Smooth muscle cell (in vitro differentiated cells): ENCODE measurements around the gene RAPGEF1. TPM values are rescaled to one million over a fixed set of nuclear protein-coding genes. Genes with fewer than 3 reads are reported as not detected.
"Not testable (repeated sequence)": the region's sequence is repeated elsewhere in the genome, so short reads cannot be mapped to it uniquely, and the experiment has no call there.

Source experiments
- DNase-seq: peaks from one replicate; lab custom pipeline; 2025; ENCODE audit not compliant: unreplicated experiment; lab: John Stamatoyannopoulos, UW
- H2AFZ ChIP-seq: fragments of 200-600 bp; sonication (generic); 2 replicates; pipeline ENCODE4 v1.6.0; 2016; ENCODE audit warnings: antibody characterized with exemption, low read depth, mild to moderate bottlenecking
- H3F3A ChIP-seq: fragments of 200-600 bp; sonication (generic); 2 replicates; pipeline ENCODE4 v1.6.0; 2017; ENCODE audit warnings: antibody characterized with exemption, low read depth
- H3K27ac ChIP-seq: fragments of 200-600 bp; sonication (generic); 2 replicates; pipeline ENCODE4 v1.5.1; 2016; ENCODE audit warnings: low read depth, mild to moderate bottlenecking
- H3K27me3 ChIP-seq: fragments of 200-600 bp; sonication (generic); 2 replicates; pipeline ENCODE4 v1.6.1; 2016; ENCODE audit warnings: low read depth, mild to moderate bottlenecking
- H3K36me3 ChIP-seq: fragments of 200-600 bp; sonication (generic); 2 replicates; pipeline ENCODE4 v1.5.1; 2016; ENCODE audit warnings: low read depth
- H3K4me1 ChIP-seq: fragments of 200-600 bp; sonication (generic); 2 replicates; pipeline ENCODE4 v1.5.1; 2016; ENCODE audit warnings: low read depth
- H3K4me2 ChIP-seq: fragments of 200-600 bp; sonication (generic); 2 replicates; pipeline ENCODE4 v1.6.0; 2016; ENCODE audit warnings: mild to moderate bottlenecking
- H3K4me3 ChIP-seq: fragments of 200-600 bp; sonication (generic); 2 replicates; pipeline ENCODE4 v1.5.1; 2016; ENCODE audit warnings: mild to moderate bottlenecking
- H3K79me2 ChIP-seq: fragments of 200-600 bp; sonication (generic); 2 replicates; pipeline ENCODE4 v1.6.0; 2016; ENCODE audit warnings: low read depth, mild to moderate bottlenecking
- H3K9ac ChIP-seq: fragments of 200-600 bp; sonication (generic); 2 replicates; pipeline ENCODE4 v1.6.0; 2016; ENCODE audit warnings: low read depth
- H3K9me3 ChIP-seq: fragments of 200-600 bp; sonication (generic); replicated peaks from 2 replicates; pipeline ENCODE4 v1.5.1; 2016; ENCODE audit warnings: low read depth
- H4K20me1 ChIP-seq: fragments of 200-600 bp; sonication (generic); 2 replicates; pipeline ENCODE4 v1.6.0; 2016; ENCODE audit warnings: low read depth
- WGBS: methylation state at CpG from one replicate; pipeline ENCODE4 v1.1.7; 2016; ENCODE audit warnings: low lambda C conversion rate; 5-methylcytosine and 5-hydroxymethylcytosine counted together
- polyA plus RNA-seq: library from polyadenylated mRNA; unstranded; fragments of >200 nt; fragmentation: Nextera tagmentation; extraction: Ambion mirVana; gene quantifications from 2 replicates; pipeline ENCODE4 v1.2.1, GENCODE V29; 2016
- total RNA-seq: library from RNA; depleted of rRNA; stranded (reverse); fragments of >200 nt; gene quantifications from 2 replicates; pipeline ENCODE4 v1.2.3, GENCODE V29; 2014
- TF ChIP-seq, protein P1 (sequence below): fragments of 200-600 bp; sonication (generic); IDR thresholded peaks from 2 replicates; pipeline ENCODE4 v1.5.1; 2017; ENCODE audit warnings: borderline replicate concordance, mild to moderate bottlenecking, antibody characterized with exemption; ENCODE audit not compliant: insufficient read depth, poor library complexity, severe bottlenecking

Gene RAPGEF1
- total and polyA plus RNA-seq, 2 experiments from 2014 or later: 16.4 to 17.8 TPM

DNA sequence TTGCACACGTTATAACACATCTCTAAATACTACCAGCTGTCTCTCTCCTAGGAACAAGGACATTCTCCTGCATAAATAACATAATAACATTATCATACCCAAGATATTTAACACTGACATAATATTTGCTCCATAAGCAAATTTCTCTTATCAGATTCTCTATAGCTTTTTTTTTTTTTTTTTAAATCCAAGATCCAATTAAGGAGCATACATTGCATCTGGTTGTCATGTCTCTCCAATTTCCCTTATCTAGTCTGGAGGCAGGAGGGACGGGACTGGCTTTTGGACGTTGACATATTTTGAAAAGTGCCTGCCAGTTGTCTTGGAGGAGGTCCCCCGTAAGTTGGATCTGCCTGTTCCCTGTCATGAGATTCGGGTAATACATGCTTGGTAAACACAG, 76.6 kb downstream of the RAPGEF1 start:
- Histone ChIP-seq H3K4me3 (no peak overlapping the region), H3K36me3 (no peaks in the 10 kb centered on the region), H3K4me2 (no peak overlapping the region), H3K27ac (no peak overlapping the region), H3K9ac (no peak overlapping the region), H4K20me1 (peaks cover 31% of the 10 kb centered on the region), H3K4me1 (peaks cover 5% of the 10 kb centered on the region), H3K79me2 (peaks cover 41% of the 10 kb centered on the region), H3F3A (peaks cover under 1% of the 10 kb centered on the region), H2AFZ (no peak overlapping the region), H3K27me3 (no peaks in the 10 kb centered on the region), H3K9me3 (no peaks in the 10 kb centered on the region)
- WGBS: 81% methylated on average over 5 of the region's 5 CpGs
- no peak for DNase-seq
- TF ChIP-seq, protein P1, sequence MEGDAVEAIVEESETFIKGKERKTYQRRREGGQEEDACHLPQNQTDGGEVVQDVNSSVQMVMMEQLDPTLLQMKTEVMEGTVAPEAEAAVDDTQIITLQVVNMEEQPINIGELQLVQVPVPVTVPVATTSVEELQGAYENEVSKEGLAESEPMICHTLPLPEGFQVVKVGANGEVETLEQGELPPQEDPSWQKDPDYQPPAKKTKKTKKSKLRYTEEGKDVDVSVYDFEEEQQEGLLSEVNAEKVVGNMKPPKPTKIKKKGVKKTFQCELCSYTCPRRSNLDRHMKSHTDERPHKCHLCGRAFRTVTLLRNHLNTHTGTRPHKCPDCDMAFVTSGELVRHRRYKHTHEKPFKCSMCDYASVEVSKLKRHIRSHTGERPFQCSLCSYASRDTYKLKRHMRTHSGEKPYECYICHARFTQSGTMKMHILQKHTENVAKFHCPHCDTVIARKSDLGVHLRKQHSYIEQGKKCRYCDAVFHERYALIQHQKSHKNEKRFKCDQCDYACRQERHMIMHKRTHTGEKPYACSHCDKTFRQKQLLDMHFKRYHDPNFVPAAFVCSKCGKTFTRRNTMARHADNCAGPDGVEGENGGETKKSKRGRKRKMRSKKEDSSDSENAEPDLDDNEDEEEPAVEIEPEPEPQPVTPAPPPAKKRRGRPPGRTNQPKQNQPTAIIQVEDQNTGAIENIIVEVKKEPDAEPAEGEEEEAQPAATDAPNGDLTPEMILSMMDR: no peak

DNA sequence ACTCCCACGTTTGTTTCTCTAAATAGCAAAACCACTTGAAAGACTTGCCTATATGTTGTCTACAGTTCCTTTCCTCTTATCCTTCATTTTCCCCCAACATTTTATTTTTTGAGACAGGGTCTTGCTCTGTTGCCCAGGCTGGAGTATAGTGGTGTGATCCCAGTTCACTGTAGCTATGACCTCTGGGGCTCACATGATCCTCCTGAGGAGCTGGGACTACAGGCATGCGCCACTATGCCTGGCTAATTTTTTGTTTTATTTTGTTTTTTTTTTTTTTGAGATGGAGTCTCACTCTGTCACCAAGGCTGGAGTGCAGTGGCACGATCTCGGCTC, 77.6 kb downstream of the RAPGEF1 start:
- H3K4me3 ChIP-seq, H3K27me3 ChIP-seq, H3K36me3 ChIP-seq, H3K27ac ChIP-seq, H3K4me1 ChIP-seq, H3K9me3 ChIP-seq, DNase-seq, H2AFZ ChIP-seq, H3K9ac ChIP-seq, H3F3A ChIP-seq: not testable (repeated sequence)
- Histone ChIP-seq H4K20me1 (peaks cover 30% of the 10 kb centered on the region), H3K79me2 (peaks cover 41% of the 10 kb centered on the region), H3K4me2 (peak overlapping the region; percentile 17)
- 61% methylated on average over 4 of the region's 4 CpGs for WGBS

DNA sequence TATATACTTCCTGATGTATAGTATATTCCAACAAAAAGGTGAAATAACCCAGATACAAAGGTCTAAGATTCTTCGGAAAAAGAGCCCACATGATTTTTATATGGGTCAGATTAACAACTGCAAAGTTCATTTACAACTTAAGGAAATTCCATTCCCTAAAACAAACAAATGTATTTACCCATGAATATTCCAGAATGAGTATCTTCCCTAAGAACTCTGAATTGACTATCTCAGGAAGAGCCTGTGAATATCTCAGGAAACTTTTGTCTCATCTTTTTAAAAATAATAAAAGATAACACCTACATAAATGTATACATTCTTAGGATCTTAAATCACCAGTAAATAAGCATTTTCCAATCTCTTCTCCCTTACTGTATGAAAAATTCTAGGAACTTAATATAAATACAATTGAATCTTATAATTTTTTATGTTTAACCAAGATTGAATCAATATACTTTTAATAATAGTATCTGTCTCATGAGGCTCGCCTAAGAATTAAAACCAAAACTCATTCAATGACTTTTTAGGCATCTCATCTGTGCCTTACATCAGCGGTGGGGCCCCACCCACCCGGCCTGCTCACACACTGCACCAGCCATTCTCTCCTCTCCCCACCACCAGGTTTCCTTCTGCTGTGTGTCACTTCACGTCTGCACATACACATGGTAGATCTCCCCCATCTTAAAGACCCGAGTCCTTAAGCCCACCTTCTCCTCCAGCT, 78.1 kb downstream of the RAPGEF1 start:
- Histone ChIP-seq H3K4me2 (peak overlapping the region; percentile 17), H3F3A (peaks cover 9% of the 10 kb centered on the region), H3K9me3 (no peaks in the 10 kb centered on the region), H3K27ac (no peak overlapping the region), H3K9ac (no peak overlapping the region), H2AFZ (no peak overlapping the region), H4K20me1 (peaks cover 28% of the 10 kb centered on the region), H3K36me3 (no peaks in the 10 kb centered on the region), H3K79me2 (peaks cover 41% of the 10 kb centered on the region), H3K27me3 (no peaks in the 10 kb centered on the region), H3K4me3 (no peak overlapping the region), H3K4me1 (no peaks in the 10 kb centered on the region)
- no peak for DNase-seq
- TF ChIP-seq, protein P1: no peak
- WGBS: 59% methylated on average over 6 of the region's 6 CpGs

DNA sequence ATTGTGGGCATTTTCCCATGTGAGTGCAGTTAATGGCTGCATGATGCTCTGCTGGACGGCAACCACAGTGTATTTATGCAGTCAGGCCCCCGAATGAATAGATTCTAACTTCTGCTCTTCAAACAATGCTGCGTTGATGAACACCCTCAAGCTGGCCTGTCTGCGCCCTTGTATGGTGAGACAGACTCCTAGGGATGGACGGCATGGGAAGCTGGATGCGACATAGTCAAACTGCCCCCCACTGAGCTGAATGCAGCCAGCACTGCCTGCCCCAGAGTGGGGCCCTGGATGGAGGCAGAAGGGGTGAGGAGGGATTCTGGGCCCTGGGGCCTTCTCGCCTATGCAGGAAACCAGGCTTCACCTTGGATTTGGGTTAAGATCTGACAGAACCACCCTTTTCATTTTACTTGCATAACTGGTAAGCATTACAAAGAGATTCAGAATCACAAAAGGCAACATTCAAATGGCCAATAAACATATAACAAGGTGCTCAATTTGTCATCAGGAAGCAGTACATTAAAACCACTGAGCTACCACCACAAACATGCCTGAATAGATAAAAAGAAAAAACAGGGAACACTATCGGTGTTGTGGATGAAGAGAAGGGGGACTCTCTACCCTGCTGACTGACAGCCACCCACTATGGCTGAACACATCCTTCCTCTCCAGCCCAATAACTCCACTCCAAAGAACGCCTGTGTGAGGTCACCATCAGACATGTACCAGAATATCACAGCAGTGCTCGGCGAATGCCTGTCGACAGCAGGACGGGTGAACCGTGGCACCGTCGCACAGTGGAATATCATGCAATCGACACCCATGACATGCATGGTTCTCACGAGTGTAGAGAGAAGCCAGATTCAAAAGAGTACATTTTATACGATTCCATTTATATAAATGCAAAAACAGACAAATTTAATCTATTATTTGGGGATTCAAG, 79.1 kb downstream of the RAPGEF1 start:
- H3K9me3 ChIP-seq: no peaks in the 10 kb centered on the region
- H2AFZ ChIP-seq: no peak overlapping the region
- H3F3A ChIP-seq: peaks cover 9% of the 10 kb centered on the region
- 78% methylated on average over 19 of the region's 19 CpGs for WGBS
- no peak for DNase-seq
- H3K36me3 ChIP-seq: no peaks in the 10 kb centered on the region
- TF ChIP-seq, protein P1: no peak
- H3K9ac ChIP-seq: no peak overlapping the region
- no peak overlapping the region for H3K4me3 ChIP-seq
- H3K4me2 ChIP-seq: no peak overlapping the region
- H3K27ac ChIP-seq: no peak overlapping the region
- peaks cover 31% of the 10 kb centered on the region for H3K79me2 ChIP-seq
- H3K27me3 ChIP-seq: no peaks in the 10 kb centered on the region
- no peaks in the 10 kb centered on the region for H3K4me1 ChIP-seq
- H4K20me1 ChIP-seq: peaks cover 27% of the 10 kb centered on the region
